ENCODE measurements around the gene NRXN3.

The NRXN3 gene

GRCh38 chr14:79585845-79586244, 1415.7 kb downstream of the NRXN3 start:
- Histone ChIP-seq H3K4me1 (ENCODE audit: control insufficient read depth, insufficient read depth, low read length) (no peaks in the 10 kb centered on the region), H3K27me3 (ENCODE audit: control insufficient read depth, insufficient read depth, low read length, poor library complexity, severe bottlenecking) (no peaks in the 10 kb centered on the region), H3K27ac (ENCODE audit: insufficient read depth, low read depth, low read length, poor library complexity, severe bottlenecking) (no peak overlapping the region), H3K4me3 (ENCODE audit: insufficient read depth, low read depth, low read length) (no peak overlapping the region), H3K36me3 (ENCODE audit: control insufficient read depth, insufficient read depth, low read length) (no peaks in the 10 kb centered on the region), H3K9me3 (ENCODE audit: control insufficient read depth, low read length) (no peaks in the 10 kb centered on the region)
- WGBS, 2 experiments: 94 to 97% methylated on average over 4 of the region's 4 CpGs

- no peak overlapping the region for H3K4me3 ChIP-seq (ENCODE audit: insufficient read depth, low read depth, low read length)
- 93 to 97% methylated on average over 5 of the region's 5 CpGs for WGBS, 2 experiments
- H3K27ac ChIP-seq (ENCODE audit: insufficient read depth, low read depth, low read length, poor library complexity, severe bottlenecking): no peak overlapping the region
Measured at GRCh38 chr14:79586416-79586815, 1416.2 kb downstream of the NRXN3 start.

GRCh38 chr14:79586989-79587598, 1416.9 kb downstream of the NRXN3 start:
- no peaks in the 10 kb centered on the region for H3K4me1 ChIP-seq (ENCODE audit: control insufficient read depth, insufficient read depth, low read length)
- no peak overlapping the region for H3K27ac ChIP-seq (ENCODE audit: insufficient read depth, low read depth, low read length, poor library complexity, severe bottlenecking)
- no peaks in the 10 kb centered on the region for H3K36me3 ChIP-seq (ENCODE audit: control insufficient read depth, insufficient read depth, low read length)
- 86 to 95% methylated on average over 6 to 7 of the region's 7 CpGs for WGBS, 2 experiments
- no peaks in the 10 kb centered on the region for H3K9me3 ChIP-seq (ENCODE audit: control insufficient read depth, low read length)
- H3K4me3 ChIP-seq (ENCODE audit: insufficient read depth, low read depth, low read length): no peak overlapping the region
- no peaks in the 10 kb centered on the region for H3K27me3 ChIP-seq (ENCODE audit: control insufficient read depth, insufficient read depth, low read length, poor library complexity, severe bottlenecking)

More at GRCh38 chr14:79586416-79586815, 1416.2 kb downstream of the NRXN3 start:
- Histone ChIP-seq H3K27me3 (ENCODE audit: control insufficient read depth, insufficient read depth, low read length, poor library complexity, severe bottlenecking) (no peaks in the 10 kb centered on the region), H3K9me3 (ENCODE audit: control insufficient read depth, low read length) (no peaks in the 10 kb centered on the region), H3K36me3 (ENCODE audit: control insufficient read depth, insufficient read depth, low read length) (no peaks in the 10 kb centered on the region), H3K4me1 (ENCODE audit: control insufficient read depth, insufficient read depth, low read length) (no peaks in the 10 kb centered on the region)

- no peak overlapping the region for H3K4me3 ChIP-seq (ENCODE audit: insufficient read depth, low read depth, low read length)
- 75 to 100% methylated on average over 1 of the region's 1 CpG for WGBS, 2 experiments
- no peaks in the 10 kb centered on the region for H3K27me3 ChIP-seq (ENCODE audit: control insufficient read depth, insufficient read depth, low read length, poor library complexity, severe bottlenecking)
- H3K27ac ChIP-seq (ENCODE audit: insufficient read depth, low read depth, low read length, poor library complexity, severe bottlenecking): no peak overlapping the region
- H3K4me1 ChIP-seq (ENCODE audit: control insufficient read depth, insufficient read depth, low read length): no peaks in the 10 kb centered on the region
- H3K36me3 ChIP-seq (ENCODE audit: control insufficient read depth, insufficient read depth, low read length): no peaks in the 10 kb centered on the region
- no peaks in the 10 kb centered on the region for H3K9me3 ChIP-seq (ENCODE audit: control insufficient read depth, low read length)
Measured at GRCh38 chr14:79587875-79588274, 1417.7 kb downstream of the NRXN3 start.

- Histone ChIP-seq H3K4me3 (ENCODE audit: insufficient read depth, low read depth, low read length) (no peak overlapping the region), H3K4me1 (ENCODE audit: control insufficient read depth, insufficient read depth, low read length) (no peaks in the 10 kb centered on the region), H3K9me3 (ENCODE audit: control insufficient read depth, low read length) (no peaks in the 10 kb centered on the region), H3K27ac (ENCODE audit: insufficient read depth, low read depth, low read length, poor library complexity, severe bottlenecking) (no peak overlapping the region), H3K36me3 (ENCODE audit: control insufficient read depth, insufficient read depth, low read length) (no peaks in the 10 kb centered on the region), H3K27me3 (ENCODE audit: control insufficient read depth, insufficient read depth, low read length, poor library complexity, severe bottlenecking) (no peaks in the 10 kb centered on the region)
- WGBS, 2 experiments: 92 to 93% methylated on average over 2 of the region's 2 CpGs
Measured at GRCh38 chr14:79588398-79588797, 1418.2 kb downstream of the NRXN3 start.

- no peaks in the 10 kb centered on the region for H3K36me3 ChIP-seq (ENCODE audit: control insufficient read depth, insufficient read depth, low read length)
- WGBS, 2 experiments: 93 to 95% methylated on average over 4 of the region's 4 CpGs
- H3K4me3 ChIP-seq (ENCODE audit: insufficient read depth, low read depth, low read length): no peak overlapping the region
- H3K9me3 ChIP-seq (ENCODE audit: control insufficient read depth, low read length): no peaks in the 10 kb centered on the region
- no peaks in the 10 kb centered on the region for H3K27me3 ChIP-seq (ENCODE audit: control insufficient read depth, insufficient read depth, low read length, poor library complexity, severe bottlenecking)
- H3K27ac ChIP-seq (ENCODE audit: insufficient read depth, low read depth, low read length, poor library complexity, severe bottlenecking): no peak overlapping the region
- H3K4me1 ChIP-seq (ENCODE audit: control insufficient read depth, insufficient read depth, low read length): no peaks in the 10 kb centered on the region
Measured at GRCh38 chr14:79596551-79596950, 1426.4 kb downstream of the NRXN3 start.

- no peaks in the 10 kb centered on the region for H3K27me3 ChIP-seq (ENCODE audit: control insufficient read depth, insufficient read depth, low read length, poor library complexity, severe bottlenecking)
- no peaks in the 10 kb centered on the region for H3K4me1 ChIP-seq (ENCODE audit: control insufficient read depth, insufficient read depth, low read length)
- no peak overlapping the region for H3K27ac ChIP-seq (ENCODE audit: insufficient read depth, low read depth, low read length, poor library complexity, severe bottlenecking)
- WGBS, 2 experiments: 98 to 99% methylated on average over 3 of the region's 4 CpGs
- no peak overlapping the region for H3K4me3 ChIP-seq (ENCODE audit: insufficient read depth, low read depth, low read length)
- no peaks in the 10 kb centered on the region for H3K9me3 ChIP-seq (ENCODE audit: control insufficient read depth, low read length)
- H3K36me3 ChIP-seq (ENCODE audit: control insufficient read depth, insufficient read depth, low read length): no peaks in the 10 kb centered on the region
Measured at GRCh38 chr14:79597566-79597965, 1427.4 kb downstream of the NRXN3 start.

GRCh38 chr14:79598339-79598738, 1428.2 kb downstream of the NRXN3 start:
- Histone ChIP-seq H3K27ac (ENCODE audit: insufficient read depth, low read depth, low read length, poor library complexity, severe bottlenecking) (no peak overlapping the region), H3K9me3 (ENCODE audit: control insufficient read depth, low read length) (no peaks in the 10 kb centered on the region), H3K27me3 (ENCODE audit: control insufficient read depth, insufficient read depth, low read length, poor library complexity, severe bottlenecking) (no peaks in the 10 kb centered on the region), H3K4me3 (ENCODE audit: insufficient read depth, low read depth, low read length) (no peak overlapping the region), H3K36me3 (ENCODE audit: control insufficient read depth, insufficient read depth, low read length) (no peaks in the 10 kb centered on the region), H3K4me1 (ENCODE audit: control insufficient read depth, insufficient read depth, low read length) (no peaks in the 10 kb centered on the region)
- WGBS, 2 experiments: 90 to 97% methylated on average over 2 of the region's 2 CpGs

GRCh38 chr14:79599239-79599638, 1429.1 kb downstream of the NRXN3 start:
- Histone ChIP-seq H3K4me3 (ENCODE audit: insufficient read depth, low read depth, low read length) (no peak overlapping the region), H3K4me1 (ENCODE audit: control insufficient read depth, insufficient read depth, low read length) (no peaks in the 10 kb centered on the region), H3K9me3 (ENCODE audit: control insufficient read depth, low read length) (no peaks in the 10 kb centered on the region), H3K27ac (ENCODE audit: insufficient read depth, low read depth, low read length, poor library complexity, severe bottlenecking) (no peak overlapping the region), H3K36me3 (ENCODE audit: control insufficient read depth, insufficient read depth, low read length) (no peaks in the 10 kb centered on the region), H3K27me3 (ENCODE audit: control insufficient read depth, insufficient read depth, low read length, poor library complexity, severe bottlenecking) (no peaks in the 10 kb centered on the region)

- Histone ChIP-seq H3K9me3 (ENCODE audit: control insufficient read depth, low read length) (no peaks in the 10 kb centered on the region), H3K36me3 (ENCODE audit: control insufficient read depth, insufficient read depth, low read length) (no peaks in the 10 kb centered on the region), H3K4me1 (ENCODE audit: control insufficient read depth, insufficient read depth, low read length) (no peaks in the 10 kb centered on the region), H3K27ac (ENCODE audit: insufficient read depth, low read depth, low read length, poor library complexity, severe bottlenecking) (no peak overlapping the region), H3K27me3 (ENCODE audit: control insufficient read depth, insufficient read depth, low read length, poor library complexity, severe bottlenecking) (no peaks in the 10 kb centered on the region), H3K4me3 (ENCODE audit: insufficient read depth, low read depth, low read length) (no peak overlapping the region)
- 95 to 97% methylated on average over 3 of the region's 3 CpGs for WGBS, 2 experiments
Measured at GRCh38 chr14:79600406-79600805, 1430.2 kb downstream of the NRXN3 start.

- WGBS, 2 experiments: 90 to 94% methylated on average over 5 of the region's 5 CpGs
- H3K27me3 ChIP-seq (ENCODE audit: control insufficient read depth, insufficient read depth, low read length, poor library complexity, severe bottlenecking): no peaks in the 10 kb centered on the region
- no peak overlapping the region for H3K4me3 ChIP-seq (ENCODE audit: insufficient read depth, low read depth, low read length)
Measured at GRCh38 chr14:79601579-79601978, 1431.4 kb downstream of the NRXN3 start.

More at GRCh38 chr14:79601579-79601978, 1431.4 kb downstream of the NRXN3 start:
- H3K36me3 ChIP-seq (ENCODE audit: control insufficient read depth, insufficient read depth, low read length): no peaks in the 10 kb centered on the region
- H3K27ac ChIP-seq (ENCODE audit: insufficient read depth, low read depth, low read length, poor library complexity, severe bottlenecking): no peak overlapping the region
- no peaks in the 10 kb centered on the region for H3K4me1 ChIP-seq (ENCODE audit: control insufficient read depth, insufficient read depth, low read length)
- no peaks in the 10 kb centered on the region for H3K9me3 ChIP-seq (ENCODE audit: control insufficient read depth, low read length)
